ENCODE measurements around the gene KBTBD12.

DNA sequence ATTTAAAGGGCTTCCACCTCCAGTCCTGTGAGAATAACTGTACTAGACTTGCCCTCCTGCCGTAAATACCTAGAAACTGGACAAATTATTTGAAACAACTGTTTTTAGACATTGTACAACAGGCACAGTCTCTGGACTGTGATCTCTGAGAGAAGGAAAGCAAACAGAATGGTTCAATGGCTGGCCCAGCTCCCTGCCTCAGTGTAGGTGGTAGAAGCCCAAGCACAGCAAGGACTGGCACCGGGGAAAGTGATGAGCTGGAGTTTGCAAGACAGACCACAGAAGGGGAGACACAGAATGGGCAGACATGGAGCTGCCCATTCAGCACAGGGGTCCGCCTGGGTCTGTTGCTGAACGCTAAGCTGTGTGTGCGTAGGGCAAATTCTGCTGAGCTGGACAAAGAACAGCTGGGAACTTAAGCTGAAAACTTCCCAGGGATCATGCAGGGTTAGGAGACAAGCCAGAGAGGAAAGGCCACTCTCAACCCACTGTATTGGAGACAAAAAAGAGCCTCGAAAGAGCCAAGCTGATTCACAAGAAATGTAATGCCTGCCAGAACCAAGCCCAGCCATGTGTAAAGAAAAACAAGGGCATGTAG is 84.6 kb downstream of the KBTBD12 start:
- no peak for TF ChIP-seq EED (IDR thresholded peaks at IDR 0.05; ENCODE audit: low read depth)
- TF ChIP-seq YY1 (IDR thresholded peaks at IDR 0.05; ENCODE audit: low read depth, low read length) = no peak
- TF ChIP-seq EP300 (IDR thresholded peaks at IDR 0.05; ENCODE audit: borderline replicate concordance in 1 of 2, control insufficient read depth in 1 of 2, low read depth in 2 of 2, low read length in 2 of 2) = no peak

Data from GM12878 (cell line).